COR-L47 (cell line): ENCODE data around the gene PHYHIPL.

Experiments
- DNase-seq: peaks from one replicate; lab custom pipeline; 2025; lab: John Stamatoyannopoulos, UW

PHYHIPL gene

DNA sequence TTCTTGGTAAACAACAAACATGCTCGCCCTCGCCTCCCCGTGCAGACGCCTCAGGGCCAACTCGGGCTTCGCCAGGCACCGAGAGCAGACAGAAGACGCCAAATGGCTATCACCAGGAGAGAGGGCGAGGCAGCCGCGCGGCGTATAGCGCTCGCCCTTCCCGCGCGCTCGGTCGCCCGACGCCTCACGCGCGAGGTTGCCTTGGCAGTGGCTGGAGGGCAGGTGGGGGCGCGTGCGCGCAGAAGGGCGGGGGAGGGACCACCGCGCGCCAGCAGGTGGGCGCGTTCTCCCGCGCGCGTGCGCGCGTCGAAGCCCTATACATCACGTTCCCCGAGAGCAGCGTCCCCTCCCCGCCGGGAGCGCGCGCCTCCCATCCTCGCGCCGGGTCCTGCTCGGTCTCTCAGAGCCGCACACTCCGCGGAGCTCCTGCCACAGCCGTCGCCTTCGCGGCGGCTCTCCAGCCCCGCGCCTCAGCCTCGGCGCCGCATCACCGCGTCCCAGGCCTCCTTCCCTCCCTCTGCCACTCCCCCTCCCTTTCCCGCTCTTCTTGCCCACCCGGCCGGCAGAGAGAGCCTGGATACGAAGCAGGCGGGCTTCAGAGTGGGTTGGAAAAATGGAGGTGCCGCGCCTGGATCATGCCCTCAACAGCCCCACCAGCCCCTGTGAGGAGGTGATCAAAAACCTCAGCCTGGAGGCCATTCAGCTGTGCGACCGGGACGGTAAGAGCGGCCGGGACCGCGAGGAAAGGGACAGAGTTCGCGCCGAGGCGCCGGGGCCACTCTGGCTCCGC is at the start of gene PHYHIPL:
Gene PHYHIPL (plus strand): TSS at position 403 of the 790 bp plus-strand sequence. CDS start 211 bp downstream, at position 614.
- peak; percentile 85 for DNase-seq

DNA sequence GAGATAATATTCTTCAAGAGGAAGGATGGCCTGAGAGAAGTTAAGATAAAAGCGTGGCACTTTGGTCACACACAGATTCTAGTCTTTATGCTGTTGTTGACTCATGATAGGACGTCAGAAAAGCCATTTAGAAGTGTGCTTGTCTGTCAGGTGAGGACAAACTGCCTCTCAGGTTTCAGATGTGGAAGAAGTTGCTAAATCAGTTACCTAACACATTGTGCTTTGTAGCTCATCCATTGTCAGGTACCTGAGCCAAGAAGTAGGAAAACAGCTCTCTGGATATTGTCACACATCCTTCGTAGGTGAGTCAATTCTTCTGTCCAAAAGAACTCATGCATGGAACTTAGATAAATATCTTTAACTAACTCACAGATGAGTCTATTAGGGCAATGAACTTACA is 49.5 kb upstream of the PHYHIPL start:
- DNase-seq = no peak

DNA sequence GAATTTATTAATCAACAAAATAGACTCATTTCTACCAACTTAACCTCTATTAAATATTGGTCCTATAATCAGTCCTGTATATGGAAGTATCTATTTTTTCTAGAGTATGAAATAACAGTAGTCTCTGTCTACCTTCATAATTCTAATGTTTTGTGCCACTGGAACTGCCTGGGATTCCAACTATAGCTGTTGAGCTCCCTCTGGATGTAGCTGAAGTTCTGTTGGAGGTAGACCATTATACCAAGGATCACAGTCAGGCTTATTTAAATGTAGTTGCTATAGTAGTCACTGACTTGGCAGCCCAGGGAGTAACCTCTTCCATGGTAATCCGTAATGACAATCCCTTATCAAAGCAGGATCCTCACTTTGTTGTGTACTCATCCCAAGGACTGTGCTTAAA is 48.5 kb upstream of the PHYHIPL start:
- DNase-seq = no peak

DNA sequence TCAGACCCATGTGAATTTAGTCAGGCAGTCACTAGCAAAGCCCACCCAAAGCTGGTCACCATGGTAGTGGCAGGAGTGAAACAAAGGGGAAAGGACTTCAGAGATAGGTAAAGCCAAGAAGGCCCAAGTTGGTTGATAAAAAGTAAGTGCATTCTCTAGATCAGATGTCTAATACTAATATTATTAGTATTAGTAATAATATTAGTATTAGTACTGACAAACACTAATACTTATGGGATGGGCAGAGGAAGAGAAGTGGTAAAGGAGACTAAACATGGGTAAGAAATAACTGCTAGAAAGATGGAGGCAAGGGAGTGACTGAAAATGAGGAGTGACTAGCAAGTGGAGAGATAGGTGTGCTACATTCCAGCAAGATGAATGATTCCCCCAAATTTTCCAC is 46.6 kb upstream of the PHYHIPL start:
- no peak for DNase-seq

DNA sequence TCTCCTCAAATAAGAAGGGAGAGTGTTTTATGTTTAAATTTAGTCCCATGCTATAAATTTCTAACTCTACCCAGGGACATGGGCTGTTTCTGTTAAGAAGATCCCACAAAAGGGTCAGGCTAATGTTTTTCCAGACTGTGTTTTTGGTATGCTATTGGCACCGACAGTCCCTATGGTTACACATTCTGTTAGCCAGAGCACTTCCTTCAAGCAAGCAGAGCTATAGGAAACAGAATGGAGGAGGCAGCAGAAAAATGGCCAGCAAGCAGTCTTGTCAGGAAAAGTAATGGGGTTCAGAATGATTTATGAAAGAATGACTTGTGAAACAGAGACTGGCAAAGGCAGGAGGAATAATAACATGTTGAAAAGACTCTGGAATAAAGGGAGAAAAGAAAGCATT is 44.8 kb upstream of the PHYHIPL start:
- DNase-seq = no peak

DNA sequence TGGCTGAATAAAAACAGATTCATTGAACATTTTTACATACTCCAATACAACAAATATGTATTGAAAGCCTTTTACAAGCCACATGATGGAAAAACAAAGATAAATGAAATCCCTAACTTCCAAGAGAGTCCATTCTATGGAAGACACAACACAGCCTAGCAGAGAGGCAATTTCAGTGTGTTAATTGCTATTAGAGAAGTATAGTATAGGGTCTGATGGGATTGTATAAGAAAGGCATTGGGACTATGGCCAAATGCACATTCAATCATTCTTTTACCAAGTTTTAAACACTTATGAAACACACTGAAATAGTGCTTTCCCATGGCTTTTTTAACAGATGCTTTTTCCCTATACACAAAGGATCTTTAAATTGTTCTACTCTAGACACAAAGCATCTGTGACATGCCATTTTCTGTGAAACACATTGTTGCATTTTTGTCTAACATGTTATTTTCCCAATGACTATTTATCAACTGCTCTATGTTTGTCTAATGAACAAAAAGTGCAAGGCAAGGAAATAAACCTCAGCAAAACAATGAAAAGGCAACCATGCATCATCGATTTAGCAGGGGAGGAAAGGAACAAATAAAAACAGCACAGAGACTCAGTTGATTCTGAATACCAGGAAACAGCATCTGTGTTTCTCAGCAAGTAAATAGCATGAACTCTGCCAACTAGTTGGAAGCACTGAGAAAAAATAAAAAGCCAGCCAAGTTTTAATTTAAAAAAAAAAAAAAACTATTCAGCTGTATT is 42.4 kb upstream of the PHYHIPL start:
- DNase-seq = no peak

DNA sequence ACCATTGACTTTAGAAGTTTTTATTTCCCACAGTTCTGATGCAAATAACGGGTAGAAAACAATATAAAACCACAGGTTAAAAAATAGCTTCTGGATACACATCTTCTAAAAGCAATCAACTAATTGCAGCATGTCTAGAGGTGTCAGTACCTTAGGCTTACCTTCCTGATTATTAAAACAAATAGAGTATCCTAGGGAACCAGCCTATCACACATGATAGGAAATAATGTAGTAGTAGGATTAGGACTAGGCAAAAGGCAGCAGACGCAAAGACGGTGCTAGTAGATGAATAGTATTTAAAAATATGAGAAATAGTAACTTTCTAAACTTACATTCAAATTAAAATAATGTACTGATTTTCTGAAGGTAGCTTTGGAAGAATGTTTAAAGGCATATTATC is 41.7 kb upstream of the PHYHIPL start:
- no peak for DNase-seq

DNA sequence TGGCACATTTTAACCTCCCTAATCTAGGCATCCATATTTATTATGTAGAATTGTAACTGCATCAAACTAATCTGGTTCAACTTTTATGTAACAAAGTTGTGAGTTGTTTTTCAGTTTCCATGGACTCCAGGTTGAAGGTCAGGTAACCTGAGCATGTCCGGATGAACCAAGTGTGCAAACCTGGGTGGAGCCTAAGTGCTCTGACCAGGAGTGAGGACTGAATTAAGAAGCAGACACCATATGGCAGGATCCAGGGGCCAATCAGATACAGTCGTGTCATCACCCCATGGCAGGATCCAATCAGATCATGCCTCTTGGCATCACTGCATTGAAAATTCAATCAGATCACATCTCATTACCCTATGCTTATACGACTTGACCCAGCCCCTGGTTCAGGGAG is 41.2 kb upstream of the PHYHIPL start:
- no peak for DNase-seq

DNA sequence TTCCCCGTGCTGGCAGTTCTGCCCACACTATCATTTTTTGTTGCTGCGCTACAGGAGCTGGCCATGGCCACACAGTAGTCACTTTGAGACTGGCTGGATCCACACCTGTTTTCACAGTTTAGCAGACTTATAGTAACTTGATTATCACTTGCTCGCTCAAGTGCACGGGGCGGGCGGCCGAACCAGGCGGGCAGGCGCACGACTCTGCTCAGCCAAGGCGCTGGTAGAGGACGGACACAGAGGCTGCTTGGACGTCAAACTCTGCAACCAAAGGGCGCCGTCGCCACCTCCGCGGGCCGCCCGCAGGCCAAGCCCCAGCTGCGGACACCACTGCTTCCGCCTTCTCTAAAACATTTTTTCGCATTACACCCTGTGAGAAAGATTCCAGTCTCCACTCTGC is 38.4 kb upstream of the PHYHIPL start:
- no peak for DNase-seq

DNA sequence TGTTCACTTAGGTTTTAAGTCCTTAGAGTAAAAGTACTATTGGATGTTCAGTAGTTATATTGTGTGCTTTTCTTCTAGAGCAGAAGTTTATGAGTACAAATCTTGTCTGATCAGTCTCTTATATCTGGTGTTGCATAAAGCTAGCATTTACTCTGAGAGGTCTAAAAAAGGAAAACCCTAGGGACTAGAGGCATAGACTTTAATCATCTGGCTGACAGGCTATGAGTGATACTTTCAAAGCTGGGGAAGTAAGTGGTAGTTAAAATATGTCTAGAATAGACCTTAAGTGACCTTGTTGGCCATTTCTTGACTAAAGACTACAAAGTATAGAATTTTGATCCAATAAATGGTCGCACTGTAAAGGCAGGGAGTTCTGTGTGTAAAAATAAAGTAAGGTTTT is 32.9 kb upstream of the PHYHIPL start:
- no peak for DNase-seq

DNA sequence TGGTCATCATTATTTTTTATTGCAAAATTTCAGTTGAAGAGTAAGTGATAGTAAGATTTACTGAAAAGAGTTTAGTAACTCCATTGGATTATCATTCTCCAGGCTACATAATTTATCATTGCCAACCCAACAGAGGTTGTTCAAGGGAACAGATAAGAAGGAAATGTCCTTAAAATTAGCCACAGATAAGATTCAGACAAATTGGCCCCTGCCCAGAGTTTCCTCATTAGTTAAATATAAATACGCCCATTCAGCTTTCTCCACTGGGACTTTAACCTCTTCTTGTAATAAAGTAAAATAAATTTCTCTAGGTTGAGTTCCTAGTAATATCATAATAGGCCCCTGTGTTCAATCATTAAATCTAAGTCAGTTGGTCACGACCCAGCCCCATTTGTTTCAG is 27.7 kb upstream of the PHYHIPL start:
- DNase-seq = no peak

DNA sequence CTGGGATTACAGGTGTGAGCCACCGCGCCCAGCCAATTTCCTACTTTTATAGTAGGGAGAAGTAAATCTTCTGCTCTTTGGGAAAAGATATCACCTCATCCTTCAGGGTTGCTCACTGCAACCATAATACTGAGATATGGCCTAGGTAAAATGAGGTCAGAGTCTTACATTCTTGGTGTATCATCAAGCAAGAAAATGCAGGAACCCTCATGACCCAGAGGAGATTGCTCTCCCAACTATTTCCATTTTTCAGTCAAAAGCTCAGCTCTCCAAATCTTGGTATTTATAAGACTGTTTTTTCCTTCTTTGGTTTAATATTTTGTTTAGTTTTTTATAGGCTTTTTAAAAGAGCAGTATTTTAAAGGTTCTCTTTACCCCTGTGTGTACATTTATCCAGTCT is 20.9 kb upstream of the PHYHIPL start:
- DNase-seq = no peak

DNA sequence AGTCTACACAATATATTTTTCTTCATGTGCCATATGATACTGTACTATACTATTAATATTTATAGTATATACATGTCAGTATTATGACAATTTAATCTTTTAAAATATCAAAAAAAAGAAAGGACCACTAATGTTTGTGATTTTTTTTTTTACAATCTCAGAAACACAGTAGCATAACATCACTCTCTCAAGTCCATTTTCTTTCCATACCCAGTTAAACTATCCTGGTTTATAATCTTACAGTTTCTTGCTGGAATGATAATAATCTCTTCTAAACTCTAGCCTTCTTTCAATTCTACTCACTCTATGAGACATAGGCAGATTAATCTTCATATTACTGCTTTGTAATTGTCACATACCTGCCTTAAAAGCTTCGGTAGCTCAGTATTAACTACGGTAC is 8.9 kb upstream of the PHYHIPL start:
- no peak for DNase-seq

DNA sequence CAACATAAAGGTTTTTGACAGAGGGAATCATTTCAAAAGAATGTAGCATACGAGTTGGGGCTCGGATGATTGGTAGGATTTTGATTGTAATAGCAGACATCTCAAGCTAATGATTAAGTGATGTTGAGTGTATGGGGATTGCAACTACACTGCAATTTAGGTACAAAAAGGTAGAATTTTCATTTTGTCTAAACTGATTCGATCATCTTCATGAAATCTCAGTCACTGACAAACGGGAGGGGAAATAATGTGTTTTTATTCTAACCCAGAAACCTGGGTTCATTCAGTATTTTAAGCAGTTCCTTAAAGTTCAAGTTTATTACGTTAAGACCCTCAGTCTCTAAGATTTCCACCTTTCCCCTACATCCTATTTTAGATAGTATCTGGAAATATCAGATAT is 3.9 kb upstream of the PHYHIPL start:
- DNase-seq = no peak

DNA sequence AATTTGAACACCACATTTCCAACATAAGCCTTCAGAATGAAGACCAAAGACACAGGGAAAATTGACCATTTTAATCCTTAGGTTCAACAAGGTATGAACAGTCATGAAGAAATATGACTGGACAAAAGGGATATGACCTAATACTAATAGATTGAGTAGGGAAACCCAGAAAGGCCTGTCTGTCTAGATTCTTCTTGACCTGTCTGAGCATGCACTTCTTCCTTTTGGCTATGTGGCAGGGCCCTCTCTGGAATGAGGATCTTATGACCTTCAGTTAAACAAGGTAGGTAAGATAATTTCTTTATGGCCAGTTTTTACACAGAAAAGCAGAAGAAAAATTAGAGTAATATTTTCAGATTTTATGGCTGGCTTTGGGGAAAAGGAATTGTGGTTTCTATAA is 3.0 kb upstream of the PHYHIPL start:
- no peak for DNase-seq

DNA sequence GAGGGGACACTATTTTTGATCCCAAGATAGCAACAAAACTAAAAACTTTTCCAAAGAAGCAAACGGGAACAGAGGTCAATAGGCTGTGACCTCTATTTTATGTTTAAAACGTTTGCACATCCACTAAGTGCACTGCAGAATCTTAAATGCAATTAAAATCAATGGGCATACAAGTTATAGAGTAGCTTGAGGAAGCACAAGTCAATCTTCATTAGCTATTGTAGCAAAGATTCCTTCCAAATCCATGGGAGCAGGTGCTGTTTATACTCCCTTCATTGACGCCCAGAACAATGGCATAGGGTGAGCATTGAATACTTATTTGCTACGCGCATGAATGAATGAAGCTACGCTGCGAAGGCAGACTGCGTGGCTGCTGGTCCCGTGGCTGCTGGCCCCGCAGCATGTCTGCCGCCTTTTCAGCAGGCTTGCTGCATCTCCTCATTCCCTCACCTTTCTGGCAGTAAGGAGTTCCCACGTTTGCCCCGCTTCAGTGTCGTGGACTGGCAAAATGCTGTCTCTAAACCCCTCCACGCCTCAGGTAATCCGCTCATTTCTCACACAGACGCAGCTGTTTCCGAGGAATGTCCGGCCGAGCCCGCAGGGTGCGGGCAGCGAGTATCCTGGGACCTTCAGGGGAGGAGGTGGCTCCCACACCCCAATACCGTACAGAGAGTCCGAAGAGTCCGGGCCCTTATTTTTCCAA is 754 bp upstream of the PHYHIPL start:
- peak; percentile 73 for DNase-seq

DNA sequence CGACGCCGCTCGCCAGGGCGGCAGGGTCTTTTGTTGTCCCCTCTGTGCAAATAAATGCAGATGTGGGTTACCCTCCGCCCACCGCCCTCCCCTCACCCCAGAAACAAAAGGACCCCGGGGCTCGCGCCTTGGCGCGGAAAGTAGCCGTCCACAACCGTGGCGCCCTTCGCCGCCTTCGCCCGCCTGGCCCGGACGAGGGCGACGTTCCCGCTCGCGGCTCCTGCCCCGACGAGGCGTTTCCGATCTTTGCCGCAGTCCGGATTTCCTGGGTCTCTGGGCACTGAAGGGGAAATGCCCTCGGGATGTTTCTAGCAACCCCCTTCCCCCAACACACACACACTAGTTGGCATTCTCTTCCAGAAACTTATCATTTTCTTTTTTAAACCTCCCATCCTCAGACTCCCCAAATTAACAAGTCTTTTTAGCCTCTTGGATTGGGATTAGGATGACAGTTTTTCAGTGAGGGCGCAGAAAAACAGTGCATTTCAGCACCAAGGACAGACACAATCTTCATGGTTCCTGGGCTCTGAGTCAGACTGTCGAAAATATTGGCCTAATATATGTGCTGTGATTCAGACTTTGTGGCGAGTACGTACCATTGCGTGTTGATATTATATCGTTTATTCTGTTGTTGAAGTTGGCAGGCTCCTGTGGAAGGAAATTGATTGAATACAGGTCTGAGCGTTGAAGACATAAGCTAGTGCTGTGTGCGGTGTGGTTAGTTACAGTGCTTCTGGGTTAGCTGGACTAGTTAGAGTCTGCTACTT is 771 bp downstream of the PHYHIPL start:
- peak; percentile 60 for DNase-seq

DNA sequence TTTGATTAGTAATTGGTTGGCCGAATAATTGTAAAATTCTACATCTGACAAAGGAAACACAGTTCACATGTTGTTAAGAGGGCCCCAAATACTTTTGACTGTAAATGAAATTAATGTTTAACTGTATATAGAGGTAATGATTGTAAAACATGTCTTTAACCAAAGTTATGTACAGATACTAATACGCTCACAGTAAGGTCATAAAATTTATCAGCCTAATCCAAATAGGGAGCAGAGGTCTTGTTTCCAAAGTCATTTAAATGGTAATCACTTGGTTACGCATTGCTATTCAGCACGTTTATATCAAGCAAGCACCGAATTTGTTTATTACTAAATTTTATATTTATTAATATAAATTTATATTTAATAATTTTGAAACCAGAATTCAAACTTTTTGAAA is 1.4 kb downstream of the PHYHIPL start:
- no peak for DNase-seq

DNA sequence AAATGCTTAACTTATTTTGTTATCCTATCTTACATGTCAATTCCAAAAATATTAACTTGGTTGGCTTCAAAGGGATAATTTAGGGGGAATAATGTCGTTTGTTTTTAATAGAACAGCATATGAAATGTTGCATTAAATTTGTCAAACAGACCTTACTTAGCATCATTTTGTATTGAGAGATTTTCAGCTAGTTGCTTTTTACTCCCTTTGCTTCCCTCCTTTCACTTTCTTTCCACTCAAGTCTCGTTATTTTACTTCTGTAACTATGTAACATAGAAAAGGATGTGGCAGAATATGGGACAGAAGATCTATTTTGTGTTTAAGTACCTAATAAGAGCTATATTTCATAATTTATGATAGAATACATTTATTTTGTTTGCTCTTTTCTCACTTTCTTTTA is 2.6 kb downstream of the PHYHIPL start:
- no peak for DNase-seq

DNA sequence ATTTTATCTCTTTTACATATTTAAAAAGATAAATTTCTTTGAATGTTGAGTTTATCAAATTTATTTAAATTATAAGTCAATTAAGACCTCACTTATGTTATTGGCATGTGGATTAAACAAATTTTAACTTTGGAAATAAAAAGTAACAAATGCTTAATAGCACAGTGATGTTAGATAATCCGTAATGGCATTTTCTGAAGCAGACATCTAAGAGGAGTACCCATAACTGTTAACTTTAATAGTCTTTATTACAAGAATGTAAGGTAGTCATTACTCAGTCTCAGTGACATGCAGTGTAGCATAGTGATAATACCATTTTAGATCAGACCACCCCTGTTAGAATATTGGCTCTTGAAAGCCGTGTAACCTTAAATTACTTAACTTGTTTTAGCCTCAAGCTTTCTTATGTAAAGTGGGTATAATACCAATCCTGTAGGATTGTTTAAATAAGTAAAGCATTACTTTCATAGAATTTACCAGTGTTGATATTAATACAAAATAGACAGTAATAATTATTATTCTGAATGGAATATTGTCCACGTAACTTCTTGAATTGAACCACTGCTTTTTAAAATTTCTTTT is 4.3 kb downstream of the PHYHIPL start:
- no peak for DNase-seq

DNA sequence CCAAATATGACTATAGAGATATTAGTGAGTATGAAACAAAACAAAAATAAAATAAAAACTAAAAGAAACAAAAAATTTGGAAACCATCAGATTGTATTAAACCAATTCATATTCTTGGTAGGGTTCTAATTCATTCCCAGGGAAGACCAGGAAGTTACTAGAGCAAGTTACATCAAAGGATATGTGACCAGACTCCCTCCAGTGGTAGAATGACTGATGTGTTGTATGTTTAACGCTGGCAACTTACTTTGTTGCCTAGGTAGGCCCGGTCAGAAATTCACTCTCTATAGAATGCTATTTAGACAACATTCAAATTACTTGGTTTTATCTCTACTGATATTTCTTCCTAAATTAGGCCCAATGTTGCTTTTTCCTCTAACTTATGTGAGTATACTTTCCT is 5.2 kb downstream of the PHYHIPL start:
- peak; percentile 69 for DNase-seq

DNA sequence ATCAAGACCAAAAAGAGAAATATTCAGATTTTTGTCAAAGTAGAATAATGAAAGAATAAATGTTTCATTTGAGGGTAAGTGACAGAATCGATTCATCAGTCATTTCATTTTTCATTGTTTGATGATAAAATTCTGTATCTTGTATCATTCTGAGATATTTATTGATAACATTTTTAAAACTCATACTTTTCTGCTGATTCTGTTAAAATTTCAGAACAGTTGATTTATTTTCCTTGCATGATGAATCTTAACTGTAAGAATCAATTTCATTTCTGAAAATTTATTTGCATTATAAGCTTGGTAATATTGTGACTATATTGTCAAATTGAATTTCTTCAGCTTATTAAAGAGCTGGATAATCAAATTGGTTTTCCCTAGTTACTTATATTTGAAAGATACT is 13.9 kb downstream of the PHYHIPL start:
- DNase-seq = no peak
